GM19463 (cell line): Measurements from ENCODE around the gene NUCB2.
A peak's percentile ranks its signal among the peaks of the same experiment; 100 is the strongest.

Source experiments
- ATAC-seq: cut with Tn5 transposase; IDR thresholded peaks from one replicate; pipeline ENCODE4 v1.9.1; 2021; ENCODE audit warnings: mild to moderate bottlenecking, moderate library complexity; ENCODE audit not compliant: unreplicated experiment

Gene NUCB2

GRCh38 chr11:17331669-17332068, 55.1 kb downstream of the NUCB2 start:
- no peak for ATAC-seq

- no peak for ATAC-seq
Measured at GRCh38 chr11:17333799-17334586, 57.5 kb downstream of the NUCB2 start.

GRCh38 chr11:17343257-17343656, 66.7 kb downstream of the NUCB2 start:
- ATAC-seq: no peak

GRCh38 chr11:17343907-17344306, 67.4 kb downstream of the NUCB2 start:
- ATAC-seq: no peak

- ATAC-seq: no peak
Measured at GRCh38 chr11:17347676-17348075, 71.1 kb downstream of the NUCB2 start.

- no peak for ATAC-seq
Measured at GRCh38 chr11:17350455-17351171, 74.1 kb downstream of the NUCB2 start.

GRCh38 chr11:17351172-17351509, 74.6 kb downstream of the NUCB2 start:
- ATAC-seq: no peak

- ATAC-seq: no peak
Measured at GRCh38 chr11:17351510-17352176, 75.1 kb downstream of the NUCB2 start, which contains the start of gene NCR3LG1. TSS of gene NCR3LG1 (plus strand) at chr11:17351800. CDS start at chr11:17351970, 170 bp downstream.

- peak; percentile 40 for ATAC-seq
Measured at GRCh38 chr11:17352950-17353820, 76.6 kb downstream of the NUCB2 start.

GRCh38 chr11:17353821-17354600, 77.5 kb downstream of the NUCB2 start:
- no peak for ATAC-seq

- ATAC-seq: no peak
Measured at GRCh38 chr11:17354601-17354991, 78.1 kb downstream of the NUCB2 start.

- no peak for ATAC-seq
Measured at GRCh38 chr11:17366495-17366894, 90.0 kb downstream of the NUCB2 start.

- no peak for ATAC-seq
Measured at GRCh38 chr11:17368551-17368950, 92.0 kb downstream of the NUCB2 start.

- no peak for ATAC-seq
Measured at GRCh38 chr11:17369094-17369493, 92.6 kb downstream of the NUCB2 start.

- ATAC-seq: no peak
Measured at GRCh38 chr11:17369684-17370243, 93.2 kb downstream of the NUCB2 start.

- no peak for ATAC-seq
Measured at GRCh38 chr11:17371614-17372013, 95.1 kb downstream of the NUCB2 start.

GRCh38 chr11:17375547-17375946, 99.0 kb downstream of the NUCB2 start:
- ATAC-seq: no peak

- ATAC-seq: no peak
Measured at GRCh38 chr11:17376493-17376892, 100.0 kb downstream of the NUCB2 start.

- no peak for ATAC-seq
Measured at GRCh38 chr11:17378655-17379054, 102.1 kb downstream of the NUCB2 start.
